Tibial nerve (tissue), 3 donors: ENCODE data around the gene TIE1.

ENCODE experiments used
- POLR2A ChIP-seq, 2 donors: fragments of 450-650 bp; IDR thresholded peaks; one replicate each; pipeline ENCODE4 v1.6.1; 2017; ENCODE audit warnings: antibody characterized with exemption in 2 of 2, mild to moderate bottlenecking in 2 of 2, moderate library complexity in 2 of 2
- TF ChIP-seq, protein P1 (sequence below), 5 experiments: fragments of 200-600 bp in 3 of 5; fragments of 450-650 bp in 2 of 5; sonication (generic) in 3 of 5; IDR thresholded peaks; one replicate each; pipeline ENCODE4 v1.5.1; 2016 to 2019; ENCODE audit warnings: antibody characterized with exemption in 5 of 5, mild to moderate bottlenecking in 3 of 5, moderate library complexity in 2 of 5

DNA sequence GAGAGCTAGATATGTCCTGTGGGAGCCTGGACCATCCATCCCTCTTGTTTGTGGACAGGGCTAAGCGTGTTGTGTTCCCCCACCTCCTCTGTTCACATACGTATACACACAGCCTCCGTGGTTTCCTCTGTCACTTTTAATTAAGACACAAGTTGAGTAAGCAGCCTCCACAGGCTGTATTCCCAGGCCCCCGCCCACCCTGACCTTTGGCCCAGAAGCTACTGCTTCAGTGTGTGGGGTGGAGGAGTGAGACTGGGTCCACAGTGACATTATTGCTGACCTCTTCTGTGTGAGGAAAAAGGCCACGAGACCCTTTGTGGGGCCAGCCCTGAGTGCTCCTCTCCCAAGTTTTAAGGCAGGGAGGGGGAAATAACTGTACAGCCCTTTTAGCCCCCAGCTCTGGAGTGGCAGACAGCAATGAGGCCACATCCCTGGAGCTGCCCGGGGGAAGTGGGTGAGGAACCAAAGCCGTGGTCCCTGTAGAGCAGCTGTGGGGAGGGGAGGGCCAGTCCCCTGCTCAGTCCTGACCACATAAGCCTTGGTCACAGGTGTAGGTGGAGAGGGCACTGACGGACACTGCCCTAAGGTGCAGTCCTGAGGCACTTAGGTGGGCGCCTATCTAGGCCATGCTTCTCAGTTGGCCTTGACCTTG lies 62.6 kb downstream of the TIE1 start:
- TF ChIP-seq, protein P1, sequence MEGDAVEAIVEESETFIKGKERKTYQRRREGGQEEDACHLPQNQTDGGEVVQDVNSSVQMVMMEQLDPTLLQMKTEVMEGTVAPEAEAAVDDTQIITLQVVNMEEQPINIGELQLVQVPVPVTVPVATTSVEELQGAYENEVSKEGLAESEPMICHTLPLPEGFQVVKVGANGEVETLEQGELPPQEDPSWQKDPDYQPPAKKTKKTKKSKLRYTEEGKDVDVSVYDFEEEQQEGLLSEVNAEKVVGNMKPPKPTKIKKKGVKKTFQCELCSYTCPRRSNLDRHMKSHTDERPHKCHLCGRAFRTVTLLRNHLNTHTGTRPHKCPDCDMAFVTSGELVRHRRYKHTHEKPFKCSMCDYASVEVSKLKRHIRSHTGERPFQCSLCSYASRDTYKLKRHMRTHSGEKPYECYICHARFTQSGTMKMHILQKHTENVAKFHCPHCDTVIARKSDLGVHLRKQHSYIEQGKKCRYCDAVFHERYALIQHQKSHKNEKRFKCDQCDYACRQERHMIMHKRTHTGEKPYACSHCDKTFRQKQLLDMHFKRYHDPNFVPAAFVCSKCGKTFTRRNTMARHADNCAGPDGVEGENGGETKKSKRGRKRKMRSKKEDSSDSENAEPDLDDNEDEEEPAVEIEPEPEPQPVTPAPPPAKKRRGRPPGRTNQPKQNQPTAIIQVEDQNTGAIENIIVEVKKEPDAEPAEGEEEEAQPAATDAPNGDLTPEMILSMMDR (IDR thresholded peaks at IDR 0.05) = no peak
- no peak for TF ChIP-seq POLR2A (IDR thresholded peaks at IDR 0.05)
